ENCODE data around the gene CYP3A4.
"Not testable (repeated sequence)": the region's sequence is repeated elsewhere in the genome, so short reads cannot be mapped to it uniquely, and the experiment has no call there.

The CYP3A4 gene

GRCh38 chr7:99791667-99792369 lies 7.8 kb upstream of the CYP3A4 start:
- DNase-seq: no peak

GRCh38 chr7:99791021-99791420 lies 7.0 kb upstream of the CYP3A4 start:
- DNase-seq: no peak

GRCh38 chr7:99790407-99790806 lies 6.4 kb upstream of the CYP3A4 start:
- no peak for DNase-seq

GRCh38 chr7:99789441-99790070 lies 5.6 kb upstream of the CYP3A4 start:
- DNase-seq: no peak

GRCh38 chr7:99788554-99788953 lies 4.6 kb upstream of the CYP3A4 start:
- no peak for DNase-seq

GRCh38 chr7:99786726-99787335 lies 2.8 kb upstream of the CYP3A4 start:
- no peak for DNase-seq

GRCh38 chr7:99785654-99786053 lies 1.7 kb upstream of the CYP3A4 start:
- DNase-seq: not testable (repeated sequence)

- DNase-seq: no peak
These were observed 1.7 kb downstream of the CYP3A4 start for GRCh38 chr7:99782012-99782953.

- DNase-seq: no peak
These were observed 3.4 kb downstream of the CYP3A4 start for GRCh38 chr7:99780588-99780987.

- DNase-seq: no peak
These were observed 4.0 kb downstream of the CYP3A4 start for GRCh38 chr7:99779949-99780348.

GRCh38 chr7:99778880-99779279 lies 5.1 kb downstream of the CYP3A4 start:
- DNase-seq: no peak

GRCh38 chr7:99773395-99773794 lies 10.6 kb downstream of the CYP3A4 start:
- not testable (repeated sequence) for DNase-seq

- DNase-seq: no peak
These were observed 11.4 kb downstream of the CYP3A4 start for GRCh38 chr7:99772565-99772964.

- not testable (repeated sequence) for DNase-seq
These were observed 14.5 kb downstream of the CYP3A4 start for GRCh38 chr7:99769494-99769893.

- DNase-seq: no peak
These were observed 15.5 kb downstream of the CYP3A4 start for GRCh38 chr7:99768471-99768870.

- DNase-seq: no peak
These were observed 16.3 kb downstream of the CYP3A4 start for GRCh38 chr7:99767662-99768061.

- no peak for DNase-seq
These were observed 17.4 kb downstream of the CYP3A4 start for GRCh38 chr7:99766484-99767099.

- DNase-seq: no peak
These were observed 19.5 kb downstream of the CYP3A4 start for GRCh38 chr7:99764478-99764877.

- DNase-seq: no peak
These were observed 21.2 kb downstream of the CYP3A4 start for GRCh38 chr7:99762680-99763327.

- no peak for DNase-seq
These were observed 28.9 kb downstream of the CYP3A4 start for GRCh38 chr7:99755085-99755484.

GRCh38 chr7:99752356-99752755 lies 31.6 kb downstream of the CYP3A4 start:
- DNase-seq: no peak
